Stimulated activated CD4-positive, alpha-beta T cell treated with anti-CD3 and anti-CD28 coated beads, Interleukin-15, amount 100 ng/mL, for 1 hour (primary cell): Measurements from ENCODE around the gene ATP2C1.
"Not testable (repeated sequence)": the region's sequence is repeated elsewhere in the genome, so short reads cannot be mapped to it uniquely, and the experiment has no call there.

Experiments used
- DNase-seq, 2 donors: peaks; one replicate each; pipeline ENCODE4 v3.0.0-alpha.2; 2020; ENCODE audit warnings: low read depth in 1 of 2, low spot score in 1 of 2

Gene ATP2C1

GRCh38 chr3:131036200-131036816, 142.4 kb downstream of the ATP2C1 start:
- no peak for DNase-seq

GRCh38 chr3:131036986-131037385, 143.1 kb downstream of the ATP2C1 start:
- DNase-seq, result no peak

- DNase-seq, result no peak
These were observed 144.4 kb downstream of the ATP2C1 start for GRCh38 chr3:131038326-131038725.

- DNase-seq, result not testable (repeated sequence)
These were observed 148.5 kb downstream of the ATP2C1 start for GRCh38 chr3:131042271-131042985.

- DNase-seq, result no peak
These were observed 153.7 kb downstream of the ATP2C1 start for GRCh38 chr3:131047582-131047981.

GRCh38 chr3:131048030-131048429, 154.1 kb downstream of the ATP2C1 start:
- no peak for DNase-seq

- no peak for DNase-seq
These were observed 156.1 kb downstream of the ATP2C1 start for GRCh38 chr3:131050001-131050400.

GRCh38 chr3:131053043-131053859, 159.4 kb downstream of the ATP2C1 start:
- no peak for DNase-seq
